Lower leg skin (tissue), 4 donors: ENCODE results near the gene RBFOX2. TPM values are rescaled to one million over a fixed set of nuclear protein-coding genes. Genes with fewer than 3 reads are reported as not detected.

Source experiments
- DNase-seq, 2 donors: peaks; one replicate each; pipeline ENCODE4 v3.0.0-alpha.2; 2019; ENCODE audit warnings: low spot score in 2 of 2
- H3K4me3 ChIP-seq: fragments of 200-600 bp; sonication (generic); 2 replicates; pipeline ENCODE4 v1.5.1; 2017; ENCODE audit warnings: mild to moderate bottlenecking, low read depth; ENCODE audit not compliant: poor library complexity, severe bottlenecking
- CTCF ChIP-seq, 3 donors: fragments of 450-650 bp; IDR thresholded peaks; one replicate each; pipeline ENCODE4 v1.5.1; 2016; ENCODE audit warnings: antibody characterized with exemption in 3 of 3, mild to moderate bottlenecking in 3 of 3, moderate library complexity in 2 of 3
- POLR2A ChIP-seq, 2 donors: fragments of 450-650 bp; IDR thresholded peaks; one replicate each; pipeline ENCODE4 v1.6.1; 2016 to 2017; ENCODE audit warnings: antibody characterized with exemption in 2 of 2, mild to moderate bottlenecking in 1 of 2, moderate library complexity in 1 of 2
- WGBS, 2 donors: methylation state at CpG; one replicate each; pipeline ENCODE4 v1.1.5; 2018; 5-methylcytosine and 5-hydroxymethylcytosine counted together
- intact Hi-C: fragments of 100-400 bp; cut with DNase I; formaldehyde crosslinking; loops from one replicate; pipeline ENCODE4 v1.15.0; 2023; ENCODE audit warnings: low total_unique reads
- total RNA-seq, 4 donors: library from RNA; depleted of rRNA; stranded (reverse); fragments of >200 nt; gene quantifications; one replicate each; pipeline ENCODE4 v1.1.0, GENCODE V29; 2016

RBFOX2 gene
- total RNA-seq, 4 donors from 2014 or later = 40.9 to 56.5 (median 51.1) TPM

GRCh38 chr22:35769974-35770373 is 258.6 kb downstream of the RBFOX2 start:
- no peak for DNase-seq
- intact Hi-C loops = no loop called here
- H3K4me3 ChIP-seq = no peak overlapping the region
- TF ChIP-seq CTCF (IDR thresholded peaks at IDR 0.05) = no peak
- TF ChIP-seq POLR2A (IDR thresholded peaks at IDR 0.05) = no peak

- intact Hi-C loops = no loop called here
- no peak for DNase-seq
- no peak for TF ChIP-seq POLR2A (IDR thresholded peaks at IDR 0.05)
- TF ChIP-seq CTCF (IDR thresholded peaks at IDR 0.05) = no peak
- WGBS, 2 donors = 75 to 76% methylated on average over 10 of the region's 10 CpGs
- no peak overlapping the region for H3K4me3 ChIP-seq
Measured at GRCh38 chr22:35766654-35767580, 261.7 kb downstream of the RBFOX2 start.

- TF ChIP-seq POLR2A (IDR thresholded peaks at IDR 0.05) (no peak), CTCF (IDR thresholded peaks at IDR 0.05) (no peak)
- intact Hi-C loops = no loop called here
- H3K4me3 ChIP-seq = no peak overlapping the region
- 93 to 95% methylated on average over 1 of the region's 1 CpG for WGBS, 2 donors
- no peak for DNase-seq
Measured at GRCh38 chr22:35761037-35761436, 267.6 kb downstream of the RBFOX2 start.

- intact Hi-C loops = loop anchor here (10.0 kb wide), 1 partner anchor 1386 kb away; the partner anchor contains the start of gene IL2RB
- no peak overlapping the region for H3K4me3 ChIP-seq
- no peak for TF ChIP-seq POLR2A (IDR thresholded peaks at IDR 0.05)
- no peak for TF ChIP-seq CTCF (IDR thresholded peaks at IDR 0.05)
- DNase-seq = no peak
- WGBS, 2 donors = 84 to 86% methylated on average over 1 of the region's 1 CpG
Measured at GRCh38 chr22:35758394-35758793, 270.2 kb downstream of the RBFOX2 start.

- H3K4me3 ChIP-seq = no peak overlapping the region
- intact Hi-C loops = loop anchor here (10.0 kb wide), 1 partner anchor 1388 kb away; the partner anchor contains the start of gene IL2RB
- 100% methylated on average over 1 of the region's 1 CpG for WGBS, 2 donors
- TF ChIP-seq POLR2A (IDR thresholded peaks at IDR 0.05) (no peak), CTCF (IDR thresholded peaks at IDR 0.05) (no peak)
- no peak for DNase-seq
Measured at GRCh38 chr22:35756722-35757121, 271.9 kb downstream of the RBFOX2 start.
